ENCODE measurements around the gene HID1.

HID1 gene

DNA sequence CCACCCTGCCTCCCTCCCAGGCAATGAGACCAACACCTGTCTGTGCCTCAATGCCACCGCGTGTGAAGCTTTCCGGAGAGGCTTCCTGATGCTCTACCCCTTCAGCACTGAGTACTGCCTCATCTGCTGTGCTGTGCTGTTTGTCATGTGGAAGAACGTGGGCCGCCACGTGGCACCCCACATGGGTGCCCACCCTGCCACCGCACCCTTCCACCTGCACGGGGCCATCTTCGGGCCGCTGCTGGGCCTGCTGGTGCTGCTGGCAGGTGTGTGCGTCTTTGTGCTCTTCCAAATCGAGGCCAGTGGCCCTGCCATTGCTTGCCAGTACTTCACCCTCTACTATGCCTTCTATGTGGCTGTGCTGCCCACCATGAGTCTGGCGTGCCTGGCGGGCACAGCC lies 25.9 kb downstream of the HID1 start:
- DNase-seq = no peak

DNA sequence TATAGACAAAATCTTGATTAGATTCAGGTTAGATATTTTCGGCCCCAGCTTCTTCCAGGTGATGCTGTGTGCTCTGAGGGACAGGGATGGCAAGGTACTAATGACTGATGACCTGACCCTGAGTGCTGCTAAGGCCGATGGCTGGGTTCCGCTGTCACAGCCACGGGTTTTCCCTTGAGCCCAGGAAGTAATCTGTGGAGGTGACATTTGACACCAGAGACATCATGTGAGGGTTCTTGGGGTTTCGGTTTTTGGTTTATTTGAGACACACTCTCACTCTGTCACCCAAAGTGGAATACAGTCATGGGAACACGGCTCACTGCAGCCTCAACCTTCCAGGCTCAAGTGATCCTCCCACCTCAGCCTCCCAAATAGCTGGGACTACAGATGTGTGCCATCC lies 27.0 kb downstream of the HID1 start:
- no peak for DNase-seq

- DNase-seq = no peak
These were observed 28.6 kb downstream of the HID1 start for GRCh38 chr17:74943808-74944522.

DNA sequence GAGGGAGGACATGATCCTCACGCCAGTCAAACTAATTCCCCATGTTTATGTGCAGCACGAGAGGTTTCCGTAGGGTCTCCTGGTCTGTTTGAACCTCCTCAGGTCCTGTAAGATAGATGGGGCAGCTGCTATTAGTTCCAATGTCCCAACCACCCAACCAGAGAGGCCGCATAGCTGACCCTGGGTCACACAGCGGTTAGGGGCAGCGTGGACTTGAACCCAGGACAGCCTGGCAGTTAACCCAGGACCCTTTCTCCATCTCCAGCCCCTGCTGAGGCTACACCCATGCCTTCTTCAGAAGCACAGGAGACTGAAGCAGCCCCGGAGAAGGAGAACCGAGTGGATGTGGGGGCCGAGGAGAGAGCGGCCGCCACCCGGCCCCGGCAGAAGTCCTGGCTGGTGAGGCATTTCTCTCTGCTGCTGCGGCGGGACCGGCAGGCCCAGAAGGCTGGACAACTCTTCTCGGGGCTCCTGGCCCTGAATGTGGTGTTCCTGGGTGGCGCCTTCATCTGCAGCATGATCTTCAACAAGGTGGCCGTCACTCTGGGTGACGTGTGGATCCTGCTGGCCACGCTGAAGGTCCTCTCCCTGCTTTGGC lies 31.3 kb downstream of the HID1 start:
- no peak for DNase-seq

GRCh38 chr17:74939534-74939933 lies 33.0 kb downstream of the HID1 start:
- DNase-seq = no peak

DNA sequence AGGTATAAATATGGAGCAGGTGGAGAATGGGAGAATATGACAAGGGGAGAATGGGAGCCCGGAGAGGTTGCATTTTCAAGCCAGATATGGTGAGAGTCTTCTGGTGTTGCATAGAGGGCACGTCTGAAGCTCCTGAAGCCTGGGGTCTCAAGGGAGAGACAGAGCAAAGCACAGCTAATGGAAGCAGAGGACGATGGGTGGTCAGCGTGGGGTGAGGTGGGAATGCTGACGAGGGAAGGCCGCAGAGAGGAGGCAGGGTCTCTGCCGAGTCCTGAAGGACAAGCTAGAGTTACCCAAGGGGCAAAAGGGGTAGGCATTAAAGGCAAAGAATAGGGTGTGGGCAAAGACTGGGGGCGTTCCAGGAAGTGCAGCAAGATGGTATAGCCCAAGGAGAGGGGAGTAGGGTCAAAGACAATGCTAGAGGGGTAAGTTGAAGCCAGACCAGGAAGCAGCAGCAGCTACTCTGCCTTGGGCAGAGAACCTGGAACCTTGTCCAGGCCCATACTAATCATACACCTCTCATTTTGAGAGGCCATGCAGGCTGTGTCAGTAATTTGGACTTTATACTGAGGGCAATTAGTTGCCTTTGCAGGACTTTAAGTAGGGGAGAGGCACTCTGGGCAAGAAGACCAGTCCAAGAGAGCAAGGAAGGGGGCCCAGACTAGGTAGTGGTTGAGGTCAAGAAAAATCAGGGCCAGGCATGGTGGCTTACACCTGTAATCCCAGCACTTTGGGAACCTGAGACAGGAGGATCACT lies 34.2 kb downstream of the HID1 start:
- DNase-seq = no peak

GRCh38 chr17:74937064-74938051 lies 35.2 kb downstream of the HID1 start:
- no peak for DNase-seq

- DNase-seq = no peak
These were observed 36.1 kb downstream of the HID1 start for GRCh38 chr17:74936470-74936799.

DNA sequence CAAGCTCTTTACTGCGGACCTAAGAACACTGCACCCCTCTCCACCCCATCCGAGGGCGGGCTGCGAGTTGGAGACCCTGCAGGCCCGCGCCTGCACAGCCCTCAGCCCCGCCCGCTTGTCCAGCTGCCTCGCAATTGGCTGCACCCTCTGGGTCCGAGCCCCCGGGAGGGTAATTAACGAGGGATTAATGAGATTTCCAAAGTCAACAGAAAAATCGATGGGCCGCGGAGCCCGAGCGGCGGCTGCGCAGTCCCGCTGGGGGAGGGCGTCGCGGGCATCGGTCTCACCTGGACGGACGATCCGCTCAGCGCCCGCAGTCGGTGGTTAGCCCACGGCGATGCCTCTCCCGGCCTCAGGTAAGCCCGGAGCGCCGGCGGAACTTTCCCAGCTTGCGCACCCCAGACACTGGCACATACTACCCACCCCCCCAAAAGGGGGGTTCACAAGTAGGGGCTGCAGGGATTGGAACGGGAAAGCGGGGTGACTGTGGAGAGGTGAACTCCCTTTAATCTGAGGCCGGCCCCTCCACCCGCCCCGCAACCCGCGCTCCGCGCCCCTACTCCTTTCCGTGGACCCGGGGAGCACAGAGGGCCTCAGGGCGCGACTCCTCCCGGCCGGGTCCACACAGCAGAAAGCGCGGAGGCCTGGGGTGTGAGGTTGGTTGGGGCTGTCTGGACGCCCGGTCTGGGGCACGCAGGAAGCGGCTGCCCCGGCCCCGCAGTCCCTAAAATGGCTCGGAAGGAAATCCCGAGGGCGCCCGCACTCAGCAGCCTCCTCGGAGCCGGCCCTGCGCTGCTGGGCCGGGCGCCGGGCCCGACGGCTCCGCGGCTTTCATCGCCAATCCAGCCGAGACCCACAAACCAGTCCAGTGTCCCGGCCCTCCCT lies 36.7 kb downstream of the HID1 start, which contains the start of gene OTOP3:
Gene OTOP3 (plus strand): TSS at position 314 of the 885 bp plus-strand sequence. CDS start 24 bp downstream, at position 338.
- no peak for DNase-seq

- no peak for DNase-seq
These were observed 37.5 kb downstream of the HID1 start for GRCh38 chr17:74935048-74935447.

DNA sequence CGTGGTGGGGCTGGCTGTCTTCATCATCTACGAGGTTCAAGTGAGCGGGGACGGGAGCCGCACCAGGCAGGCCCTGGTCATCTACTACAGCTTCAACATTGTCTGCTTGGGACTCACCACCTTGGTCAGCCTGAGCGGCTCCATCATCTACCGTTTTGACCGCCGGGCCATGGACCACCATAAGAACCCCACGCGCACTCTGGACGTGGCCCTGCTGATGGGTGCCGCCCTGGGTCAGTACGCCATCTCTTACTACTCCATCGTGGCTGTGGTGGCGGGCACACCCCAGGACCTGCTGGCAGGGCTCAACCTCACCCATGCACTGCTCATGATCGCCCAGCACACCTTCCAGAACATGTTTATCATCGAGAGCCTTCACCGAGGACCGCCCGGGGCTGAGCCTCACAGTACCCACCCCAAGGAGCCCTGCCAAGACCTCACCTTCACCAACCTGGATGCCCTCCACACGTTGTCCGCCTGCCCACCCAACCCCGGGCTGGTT lies 42.0 kb downstream of the HID1 start:
- no peak for DNase-seq

DNA sequence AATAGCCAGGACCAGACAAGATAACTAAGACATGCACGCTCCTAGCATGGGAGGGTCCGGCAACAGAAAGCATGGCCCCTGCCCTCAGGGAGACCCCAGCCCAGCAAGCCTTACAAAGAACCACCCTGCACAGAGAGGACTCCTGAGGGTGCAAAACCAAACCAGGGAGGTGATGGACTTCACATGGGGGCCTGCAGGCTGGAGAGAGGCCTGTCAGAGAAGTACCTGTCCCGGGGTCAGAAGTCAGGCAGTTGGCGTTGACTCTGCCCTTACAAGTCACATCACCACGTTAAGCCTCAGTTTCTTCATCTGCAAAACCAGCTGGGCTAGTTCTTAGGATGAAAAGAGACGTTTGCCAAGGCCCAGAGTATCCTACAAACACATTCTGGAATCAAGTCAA lies 43.8 kb downstream of the HID1 start:
- no peak for DNase-seq

DNA sequence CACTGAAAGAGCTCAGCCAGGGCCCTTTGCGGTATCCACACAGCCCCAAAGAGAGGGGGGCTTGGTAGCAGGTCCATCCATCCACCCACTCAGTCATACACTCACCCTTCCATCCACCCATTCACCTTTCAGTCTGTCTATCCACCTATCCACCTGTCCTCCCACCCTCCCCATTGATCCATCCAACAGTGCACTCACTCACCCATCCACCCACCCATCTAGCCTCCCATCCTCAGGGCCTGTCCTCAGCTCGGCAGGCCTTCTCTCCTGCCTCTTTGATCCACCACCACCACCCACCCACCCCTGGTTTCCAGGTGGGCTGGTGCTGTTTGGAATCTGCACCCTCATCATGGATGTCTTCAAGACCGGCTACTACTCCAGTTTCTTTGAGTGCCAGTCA lies 47.3 kb downstream of the HID1 start:
- no peak for DNase-seq

DNA sequence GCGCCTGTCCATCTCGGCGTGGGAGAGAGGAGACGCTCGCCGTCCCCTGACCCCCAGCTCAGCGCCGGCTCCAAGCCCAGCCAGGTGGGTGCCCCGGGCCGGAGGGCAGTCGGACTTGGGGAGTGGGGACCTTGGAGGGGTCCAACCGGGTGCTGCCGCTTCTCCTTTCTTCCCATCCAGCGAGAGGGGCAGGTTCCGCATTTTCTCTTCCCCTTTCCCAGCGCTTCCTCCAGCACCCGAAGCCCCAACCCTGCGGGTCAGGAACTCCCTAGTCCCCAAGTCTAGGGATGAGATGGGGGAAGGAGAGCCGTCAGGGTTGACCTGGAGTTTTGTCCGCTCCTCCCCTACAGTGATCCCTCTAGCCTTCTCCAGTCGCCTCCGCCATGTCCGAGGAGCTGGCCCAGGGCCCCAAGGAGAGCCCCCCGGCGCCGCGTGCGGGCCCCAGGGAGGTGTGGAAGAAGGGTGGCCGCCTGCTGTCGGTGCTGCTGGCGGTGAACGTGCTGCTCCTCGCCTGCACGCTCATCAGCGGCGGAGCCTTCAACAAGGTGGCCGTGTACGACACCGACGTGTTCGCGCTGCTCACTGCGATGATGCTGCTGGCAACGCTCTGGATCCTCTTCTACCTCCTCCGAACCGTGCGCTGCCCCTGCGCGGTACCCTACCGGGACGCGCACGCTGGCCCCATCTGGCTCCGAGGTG lies 48.2 kb downstream of the HID1 start, which contains the start of gene OTOP2:
Gene OTOP2 (plus strand): TSS at position 24 of the 699 bp plus-strand sequence. CDS start 360 bp downstream, at position 384.
- DNase-seq = no peak

GRCh38 chr17:74923538-74924249 lies 48.9 kb downstream of the HID1 start:
- DNase-seq = no peak

- DNase-seq = no peak
These were observed 49.6 kb downstream of the HID1 start, which contains the start of gene USH1G for GRCh38 chr17:74922694-74923537. TSS of gene USH1G (minus strand) at chr17:74923255. CDS start at chr17:74923073, 182 bp downstream.

DNA sequence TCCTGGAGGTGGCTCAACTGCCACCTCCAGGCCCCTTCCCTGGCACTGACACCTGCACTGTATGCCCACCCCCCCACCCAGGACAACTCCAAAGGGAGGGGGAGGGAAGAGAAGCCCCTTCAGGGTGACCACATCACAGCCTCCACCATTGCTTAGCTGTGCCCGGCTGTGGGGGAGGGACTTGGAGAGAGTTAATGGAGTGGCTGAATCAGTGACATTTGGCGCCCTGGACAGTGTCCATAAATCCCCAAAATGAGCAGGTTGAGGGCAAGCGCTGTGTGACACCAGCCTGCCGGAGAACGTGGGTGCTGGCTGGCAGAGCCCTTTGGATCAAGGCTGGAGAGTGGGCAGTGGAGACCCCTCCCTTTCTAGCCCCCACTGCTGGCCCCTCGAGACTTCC lies 50.4 kb downstream of the HID1 start:
- no peak for DNase-seq

DNA sequence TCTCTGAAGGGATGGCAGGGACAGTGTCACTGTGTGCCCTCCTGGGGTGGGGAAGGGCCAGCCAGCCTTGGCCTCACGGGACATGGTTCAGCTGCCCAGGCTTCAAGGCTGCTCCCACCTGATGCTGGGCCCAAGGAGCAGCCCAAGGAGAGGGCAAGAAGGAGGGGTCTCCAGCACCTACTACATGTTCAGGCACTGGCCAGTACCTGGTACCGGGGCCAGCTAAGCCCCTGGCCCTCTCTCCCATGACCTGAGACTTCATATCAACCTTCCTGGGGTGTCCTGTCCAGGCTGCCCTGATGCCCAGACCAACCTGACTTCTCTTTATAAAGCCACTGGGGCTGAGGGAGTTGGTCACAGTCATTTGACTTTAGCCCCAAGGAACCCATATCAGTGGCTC lies 50.8 kb downstream of the HID1 start:
- DNase-seq = no peak

All from NCI-H2171 (cell line).